Prostate gland (tissue), 2 donors: ENCODE results near the gene CDKN2AIPNL. TPM values are rescaled to one million over a fixed set of nuclear protein-coding genes. Genes with fewer than 3 reads are reported as not detected.
"Not testable (repeated sequence)": the region's sequence is repeated elsewhere in the genome, so short reads cannot be mapped to it uniquely, and the experiment has no call there.

Experiments
- DNase-seq: peaks from one replicate; pipeline ENCODE4 v3.0.0-alpha.2; 2019; ENCODE audit warnings: low spot score
- H3K27ac ChIP-seq, 2 donors: fragments of 200-600 bp; sonication (generic); 2 replicates each; pipeline ENCODE4 v1.5.1; 2017 to 2019
- H3K27me3 ChIP-seq: fragments of 200-600 bp; sonication (generic); replicated peaks from 2 replicates; pipeline ENCODE4 v1.5.1; 2019; ENCODE audit not compliant: insufficient read depth
- H3K36me3 ChIP-seq, 2 donors: fragments of 200-600 bp; sonication (generic); 1 replicate in 1 of 2; 2 replicates in 1 of 2; pipeline versions ENCODE4 v1.5.1 to v1.8.1; 2017 to 2019
- H3K4me1 ChIP-seq: fragments of 200-600 bp; sonication (generic); replicated peaks from 2 replicates; pipeline ENCODE4 v1.5.1; 2019
- H3K4me3 ChIP-seq, 2 donors: fragments of 200-600 bp; sonication (generic); 2 replicates each; pipeline ENCODE4 v1.5.1; 2017 to 2019
- H3K9me3 ChIP-seq: fragments of 200-600 bp; sonication (generic); 2 replicates; pipeline ENCODE4 v1.5.1; 2017
- POLR2A ChIP-seq: fragments of 450-650 bp; IDR thresholded peaks from one replicate; pipeline ENCODE4 v1.6.1; 2016; ENCODE audit warnings: antibody characterized with exemption, mild to moderate bottlenecking
- POLR2AphosphoS5 ChIP-seq: sonication (generic); formaldehyde crosslinking; IDR thresholded peaks from one replicate; pipeline ENCODE4 v1.6.1; 2017; ENCODE audit warnings: antibody characterized with exemption
- whole genome bisulfite sequencing: methylation state at CpG from one replicate; pipeline ENCODE4 v1.1.5; 2018; 5-methylcytosine and 5-hydroxymethylcytosine counted together
- intact Hi-C: fragments of 100-400 bp; cut with DNase I; formaldehyde crosslinking; loops from one replicate; pipeline ENCODE4 v1.14.2; 2022
- total RNA-seq, 2 donors: library from RNA; depleted of rRNA; stranded (reverse); fragments of >200 nt; gene quantifications; one replicate each; pipeline ENCODE4 v1.1.0, GENCODE V29; 2016
- TF ChIP-seq, protein P1 (sequence below), 4 experiments: fragments of 200-600 bp in 2 of 4; fragments of 450-650 bp in 2 of 4; sonication (generic) in 2 of 4; IDR thresholded peaks; 1 replicate in 3 of 4; 2 replicates in 1 of 4; pipeline ENCODE4 v1.5.1; 2016 to 2019; ENCODE audit warnings: antibody characterized with exemption in 4 of 4, mild to moderate bottlenecking in 2 of 4, moderate library complexity in 2 of 4

The CDKN2AIPNL gene
- total RNA-seq, 2 donors from 2014 or later = 16.8 to 41.3 TPM

DNA sequence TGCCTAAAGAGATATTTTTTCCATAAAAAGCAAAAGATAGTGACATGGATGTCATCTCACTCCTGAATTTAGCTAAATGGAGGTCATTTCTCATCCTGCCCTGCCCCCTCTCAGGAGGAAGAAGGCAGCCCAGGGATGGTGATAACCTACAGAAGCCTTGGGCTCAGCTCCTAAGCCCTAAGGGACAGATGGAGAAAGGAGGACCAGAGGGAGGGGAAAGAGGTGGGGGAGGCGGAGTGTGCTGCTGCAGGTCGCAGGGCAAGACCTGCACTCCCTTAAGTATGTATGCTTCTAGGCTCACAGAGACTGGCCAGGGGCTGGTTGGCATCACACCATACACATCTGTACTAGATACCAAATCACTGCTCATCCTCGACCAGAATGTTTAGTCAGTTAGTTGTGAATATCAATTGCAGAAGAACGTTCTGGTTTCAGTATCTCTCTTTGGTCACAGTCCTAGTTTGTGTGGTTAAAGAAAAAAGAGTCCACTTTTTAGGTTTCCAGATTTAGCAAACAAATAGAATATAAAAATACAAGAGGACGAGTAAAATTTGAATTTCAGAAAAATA, 18.4 kb upstream of the CDKN2AIPNL start:
- WGBS = 71% methylated on average over 5 of the region's 5 CpGs
- H3K27ac ChIP-seq = no peak overlapping the region

DNA sequence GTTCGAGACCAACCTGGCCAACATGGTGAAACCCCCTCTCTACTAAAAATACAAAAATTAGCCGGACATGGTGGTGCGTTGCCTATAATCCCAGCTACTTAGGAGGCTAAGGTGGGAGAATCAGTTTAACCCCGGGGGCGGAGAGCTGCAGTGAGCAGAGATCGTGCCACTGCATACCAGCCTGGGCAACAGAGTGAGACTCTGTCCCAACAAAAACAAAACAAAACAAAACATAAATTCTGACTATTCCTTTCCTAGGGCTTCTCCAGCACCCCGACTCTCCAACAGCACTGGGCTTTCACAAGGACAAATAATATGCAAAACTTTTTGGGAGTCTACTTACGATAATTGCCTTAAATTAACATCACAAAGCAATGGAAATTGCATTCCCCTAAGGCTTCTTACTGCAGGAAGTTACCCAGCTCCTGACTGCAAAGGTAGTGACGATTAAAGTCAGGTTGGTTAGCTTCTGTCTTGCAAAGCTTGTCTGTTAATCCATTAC, 15.9 kb upstream of the CDKN2AIPNL start:
- TF ChIP-seq POLR2AphosphoS5 (no peak), POLR2A (no peak)
- TF ChIP-seq, protein P1, sequence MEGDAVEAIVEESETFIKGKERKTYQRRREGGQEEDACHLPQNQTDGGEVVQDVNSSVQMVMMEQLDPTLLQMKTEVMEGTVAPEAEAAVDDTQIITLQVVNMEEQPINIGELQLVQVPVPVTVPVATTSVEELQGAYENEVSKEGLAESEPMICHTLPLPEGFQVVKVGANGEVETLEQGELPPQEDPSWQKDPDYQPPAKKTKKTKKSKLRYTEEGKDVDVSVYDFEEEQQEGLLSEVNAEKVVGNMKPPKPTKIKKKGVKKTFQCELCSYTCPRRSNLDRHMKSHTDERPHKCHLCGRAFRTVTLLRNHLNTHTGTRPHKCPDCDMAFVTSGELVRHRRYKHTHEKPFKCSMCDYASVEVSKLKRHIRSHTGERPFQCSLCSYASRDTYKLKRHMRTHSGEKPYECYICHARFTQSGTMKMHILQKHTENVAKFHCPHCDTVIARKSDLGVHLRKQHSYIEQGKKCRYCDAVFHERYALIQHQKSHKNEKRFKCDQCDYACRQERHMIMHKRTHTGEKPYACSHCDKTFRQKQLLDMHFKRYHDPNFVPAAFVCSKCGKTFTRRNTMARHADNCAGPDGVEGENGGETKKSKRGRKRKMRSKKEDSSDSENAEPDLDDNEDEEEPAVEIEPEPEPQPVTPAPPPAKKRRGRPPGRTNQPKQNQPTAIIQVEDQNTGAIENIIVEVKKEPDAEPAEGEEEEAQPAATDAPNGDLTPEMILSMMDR (IDR thresholded peaks at IDR 0.05) = no peak
- Histone ChIP-seq H3K4me1 (no peaks in the 10 kb centered on the region), H3K27me3 (no peaks in the 10 kb centered on the region), H3K27ac (no peak overlapping the region), H3K36me3 (no peaks in the 10 kb centered on the region), H3K9me3 (no peaks in the 10 kb centered on the region), H3K4me3 (no peak overlapping the region)
- intact Hi-C loops = no loop called here
- WGBS = 60% methylated on average over 9 of the region's 9 CpGs
- no peak for DNase-seq

More for the DNA sequence above, 18.4 kb upstream of the CDKN2AIPNL start:
- intact Hi-C loops = no loop called here
- no peaks in the 10 kb centered on the region for H3K4me1 ChIP-seq
- no peak for DNase-seq
- H3K36me3 ChIP-seq = no peaks in the 10 kb centered on the region
- TF ChIP-seq, protein P1 (IDR thresholded peaks at IDR 0.05) = no peak
- no peak for TF ChIP-seq POLR2AphosphoS5
- TF ChIP-seq POLR2A = no peak
- H3K27me3 ChIP-seq = no peaks in the 10 kb centered on the region
- H3K4me3 ChIP-seq = no peak overlapping the region
- no peaks in the 10 kb centered on the region for H3K9me3 ChIP-seq

DNA sequence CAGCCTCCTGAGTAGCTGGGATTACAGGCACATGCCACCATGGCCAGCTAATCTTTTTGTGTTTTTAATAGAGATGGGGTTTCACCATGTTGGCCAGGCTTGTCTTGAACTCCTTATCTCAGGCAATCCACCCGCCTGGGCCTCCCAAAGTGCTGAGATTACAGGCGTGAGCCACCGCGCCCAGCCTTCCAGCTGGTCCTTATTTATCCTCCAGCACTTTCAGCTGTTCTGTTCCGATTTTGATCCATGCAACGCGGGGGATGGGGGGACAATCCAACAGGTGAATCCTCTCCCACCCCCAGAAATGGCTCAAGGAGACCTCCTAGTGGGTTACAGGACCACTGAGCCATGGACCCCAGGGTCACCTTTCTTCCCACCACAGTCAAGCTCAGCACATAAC, 14.7 kb upstream of the CDKN2AIPNL start:
- Histone ChIP-seq H3K9me3 (no peaks in the 10 kb centered on the region), H3K4me3 (no peak overlapping the region), H3K27ac (no peak overlapping the region), H3K36me3 (no peaks in the 10 kb centered on the region), H3K4me1 (no peaks in the 10 kb centered on the region), H3K27me3 (no peaks in the 10 kb centered on the region)
- DNase-seq = no peak
- WGBS = 89% methylated on average over 7 of the region's 7 CpGs
- intact Hi-C loops = no loop called here
- TF ChIP-seq, protein P1 (IDR thresholded peaks at IDR 0.05) = no peak
- TF ChIP-seq POLR2AphosphoS5 (no peak), POLR2A (no peak)

DNA sequence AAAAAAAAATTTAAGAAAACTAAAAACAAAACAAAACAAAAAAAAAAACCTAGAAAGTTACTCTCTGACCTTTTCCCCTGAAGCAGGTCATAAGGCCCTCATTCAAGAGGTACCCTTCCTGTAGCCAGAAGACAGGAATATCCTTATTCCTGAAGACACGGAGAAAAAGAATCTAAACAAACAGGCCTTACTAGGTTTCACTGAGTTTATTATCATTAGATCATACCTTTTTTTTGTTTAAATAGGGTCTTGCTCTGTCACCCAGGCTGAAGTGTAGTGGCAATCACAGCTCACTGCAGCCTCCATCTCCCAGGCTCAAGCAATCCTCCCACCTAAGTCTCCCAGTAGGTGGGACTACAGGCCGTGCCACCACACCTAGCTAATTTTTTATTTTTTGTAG, 11.7 kb upstream of the CDKN2AIPNL start:
- H3K4me3 ChIP-seq = no peak overlapping the region
- WGBS = 68% methylated on average over 2 of the region's 2 CpGs
- no peaks in the 10 kb centered on the region for H3K4me1 ChIP-seq
- no peaks in the 10 kb centered on the region for H3K36me3 ChIP-seq
- no peak overlapping the region for H3K27ac ChIP-seq
- TF ChIP-seq POLR2AphosphoS5 = no peak
- TF ChIP-seq, protein P1 (IDR thresholded peaks at IDR 0.05) = no peak
- no peak for TF ChIP-seq POLR2A
- H3K27me3 ChIP-seq = no peaks in the 10 kb centered on the region
- intact Hi-C loops = no loop called here
- DNase-seq = no peak
- no peaks in the 10 kb centered on the region for H3K9me3 ChIP-seq

DNA sequence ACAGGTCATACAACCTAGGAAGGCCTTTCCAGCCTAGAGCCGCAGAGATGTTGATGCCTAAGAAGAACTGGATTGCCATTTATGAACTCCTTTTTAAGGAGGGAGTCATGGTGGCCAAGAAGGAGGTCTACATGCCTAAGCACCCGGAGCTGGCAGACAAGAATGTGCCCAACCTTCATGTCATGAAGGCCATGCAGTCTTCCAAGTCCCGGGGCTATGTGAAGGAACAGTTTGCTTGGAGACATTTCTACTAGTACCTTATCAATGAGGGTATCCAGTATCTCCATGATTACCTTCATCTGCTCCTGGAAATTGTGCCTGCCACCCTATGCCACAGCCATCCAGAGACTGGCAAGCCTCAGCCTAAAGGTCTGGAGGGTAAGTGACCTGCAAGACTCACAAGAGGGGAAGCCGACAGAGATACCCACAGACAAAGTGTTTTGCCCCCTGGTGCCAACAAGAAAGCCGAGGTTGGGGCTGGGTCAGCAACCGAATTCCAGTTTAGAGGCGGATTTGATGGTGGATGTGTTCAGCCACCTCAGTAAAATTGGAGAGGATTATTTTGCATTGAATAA, 11.2 kb upstream of the CDKN2AIPNL start:
- intact Hi-C loops = no loop called here
- Histone ChIP-seq H3K4me1 (no peaks in the 10 kb centered on the region), H3K27ac (no peak overlapping the region), H3K9me3 (no peaks in the 10 kb centered on the region), H3K4me3 (no peak overlapping the region), H3K36me3 (no peaks in the 10 kb centered on the region), H3K27me3 (no peaks in the 10 kb centered on the region)
- DNase-seq = no peak
- TF ChIP-seq, protein P1 (IDR thresholded peaks at IDR 0.05) = no peak
- TF ChIP-seq POLR2A (no peak), POLR2AphosphoS5 (no peak)
- 95% methylated on average over 7 of the region's 7 CpGs for WGBS

- 91% methylated on average over 4 of the region's 4 CpGs for WGBS
- DNase-seq, H3K27ac ChIP-seq, H3K4me3 ChIP-seq, H3K36me3 ChIP-seq, H3K27me3 ChIP-seq, H3K9me3 ChIP-seq, intact Hi-C loops, H3K4me1 ChIP-seq: not testable (repeated sequence)
These were observed 9.4 kb upstream of the CDKN2AIPNL start for GRCh38 chr5:134421038-134421437.
